ENCODE results near the gene CREBRF. TPM values are rescaled to one million over a fixed set of nuclear protein-coding genes. Genes with fewer than 3 reads are reported as not detected.
A peak's percentile ranks its signal among the peaks of the same experiment; 100 is the strongest.

Gene CREBRF
- total and polyA plus RNA-seq, 2 donors (not counting 1 experiment from before 2014, with no cell fraction given), result 29.7 to 89.7 TPM

Small RNA genes lying within 50 kb of the gene (small RNA-seq; reads per million reads assigned to genes)
- not detected for gene RF00019 (ENCODE audit: insufficient read length, low read depth, low replicate concordance)
- gene SNORA74B (ENCODE audit: insufficient read length, low read depth, low replicate concordance), result 30.6 reads per million, percentile 92 among the genes with 10 or more reads in this experiment

Other genes starting within 250 kb of the CREBRF start
- gene ERGIC1, start 222.1 kb upstream of the CREBRF start, total RNA-seq, result 132 and 140 TPM in 2 replicates
- gene ERGIC1, start 222.1 kb upstream of the CREBRF start, polyA plus RNA-seq, result 72.4 and 86.3 TPM in 2 replicates
- 10.2 and 12.3 TPM in 2 replicates for gene RPL26L1, start 96.9 kb upstream of the CREBRF start, total RNA-seq
- 13.9 and 15.4 TPM in 2 replicates for gene RPL26L1, start 96.9 kb upstream of the CREBRF start, polyA plus RNA-seq
- 116 and 127 TPM in 2 replicates for gene ATP6V0E1, start 72.6 kb upstream of the CREBRF start, total RNA-seq
- 51.3 and 93.8 TPM in 2 replicates for gene ATP6V0E1, start 72.6 kb upstream of the CREBRF start, polyA plus RNA-seq
- gene BNIP1, start 88.2 kb downstream of the CREBRF start, total RNA-seq, result 8.0 and 10.0 TPM in 2 replicates
- 15.0 and 34.4 TPM in 2 replicates for gene BNIP1, start 88.2 kb downstream of the CREBRF start, polyA plus RNA-seq
- gene NKX2-5, start 178.9 kb downstream of the CREBRF start, total RNA-seq, result not detected in 2 replicates
- gene NKX2-5, start 178.9 kb downstream of the CREBRF start, polyA plus RNA-seq, result not detected in 2 replicates

Data from B cell (primary cell).